H9 (cell line): ENCODE results near the gene ENHO. TPM values are rescaled to one million over a fixed set of nuclear protein-coding genes. Genes with fewer than 3 reads are reported as not detected.

Source experiments
- DNase-seq: peaks from one replicate; pipeline ENCODE4 v3.0.0-alpha.2; 2017
- H2AFZ ChIP-seq: one replicate; pipeline ENCODE4 v1.6.1; 2013; ENCODE audit warnings: mild to moderate bottlenecking, low read length, control low read depth, moderate library complexity
- H2AK5ac ChIP-seq: 2 replicates; pipeline ENCODE4 v1.6.1; 2013; ENCODE audit warnings: low read length, control low read depth, mixed read lengths; ENCODE audit not compliant: insufficient read length
- H2BK120ac ChIP-seq: one replicate; pipeline ENCODE4 v1.6.1; 2013; ENCODE audit warnings: low read depth, mild to moderate bottlenecking, low read length, control low read depth, inconsistent platforms; ENCODE audit not compliant: poor library complexity, severe bottlenecking
- H2BK12ac ChIP-seq: 2 replicates; pipeline ENCODE4 v1.6.1; 2013; ENCODE audit warnings: low read length, control low read depth, mixed read lengths, low read depth; ENCODE audit not compliant: insufficient read length
- H2BK15ac ChIP-seq: 2 replicates; pipeline ENCODE4 v1.6.1; 2013; ENCODE audit warnings: low read depth, low read length, control low read depth
- H2BK20ac ChIP-seq: one replicate; pipeline ENCODE4 v1.6.1; 2013; ENCODE audit warnings: low read depth, mild to moderate bottlenecking, low read length, control low read depth, inconsistent platforms; ENCODE audit not compliant: poor library complexity, severe bottlenecking
- H2BK5ac ChIP-seq: 2 replicates; pipeline ENCODE4 v1.6.1; 2013; ENCODE audit warnings: low read length, control low read depth, mixed read lengths; ENCODE audit not compliant: insufficient read length
- H3K14ac ChIP-seq: 2 replicates; pipeline ENCODE4 v1.6.1; 2013; ENCODE audit warnings: low read length, control low read depth; ENCODE audit not compliant: insufficient read depth
- H3K18ac ChIP-seq: 2 replicates; pipeline ENCODE4 v1.6.1; 2013; ENCODE audit warnings: low read depth, mild to moderate bottlenecking, mixed read lengths, low read length, control low read depth; ENCODE audit not compliant: insufficient read length
- H3K23ac ChIP-seq: 2 replicates; pipeline ENCODE4 v1.6.1; 2013; ENCODE audit warnings: low read length, control low read depth, mixed read lengths, low read depth; ENCODE audit not compliant: insufficient read length
- H3K23me2 ChIP-seq: 2 replicates; pipeline ENCODE4 v1.6.1; 2013; ENCODE audit warnings: low read depth, mild to moderate bottlenecking, mixed read lengths, low read length, control low read depth; ENCODE audit not compliant: insufficient read length, poor library complexity, severe bottlenecking
- H3K27ac ChIP-seq: 2 replicates; pipeline ENCODE4 v1.5.1; 2013; ENCODE audit warnings: low read length, control low read depth, mixed read lengths, low read depth; ENCODE audit not compliant: insufficient read length
- H3K27me3 ChIP-seq: 2 replicates; pipeline ENCODE4 v1.6.1; 2013; ENCODE audit warnings: low read length, control low read depth, inconsistent platforms; ENCODE audit not compliant: insufficient read depth
- H3K4ac ChIP-seq: 2 replicates; pipeline ENCODE4 v1.6.1; 2013; ENCODE audit warnings: low read depth, mild to moderate bottlenecking, control low read depth, inconsistent platforms, low read length, moderate library complexity
- H3K4me1 ChIP-seq: 2 replicates; pipeline ENCODE4 v1.6.1; 2013; ENCODE audit warnings: low read length, control low read depth, inconsistent platforms; ENCODE audit not compliant: insufficient read depth
- H3K4me2 ChIP-seq: 2 replicates; pipeline ENCODE4 v1.6.1; 2013; ENCODE audit warnings: low read length, control low read depth, mixed read lengths; ENCODE audit not compliant: insufficient read length, insufficient read depth
- H3K56ac ChIP-seq: 2 replicates; pipeline ENCODE4 v1.6.1; 2013; ENCODE audit warnings: low read depth, mild to moderate bottlenecking, mixed read lengths, low read length, control low read depth; ENCODE audit not compliant: insufficient read length
- H3K79me1 ChIP-seq: 2 replicates; pipeline ENCODE4 v1.6.1; 2013; ENCODE audit warnings: low read depth, mild to moderate bottlenecking, moderate library complexity, low read length, control low read depth, inconsistent platforms; ENCODE audit not compliant: insufficient read depth, poor library complexity, severe bottlenecking
- H3K79me2 ChIP-seq: 2 replicates; pipeline ENCODE4 v1.6.1; 2013; ENCODE audit warnings: low read length, control low read depth, inconsistent platforms; ENCODE audit not compliant: insufficient read depth
- H3K9ac ChIP-seq: 2 replicates; pipeline ENCODE4 v1.6.1; 2013; ENCODE audit warnings: low read length, control low read depth, mixed read lengths; ENCODE audit not compliant: insufficient read length; ENCODE audit errors: extremely low read depth
- H3K9me3 ChIP-seq: one replicate; pipeline ENCODE4 v1.6.1; 2013; ENCODE audit warnings: low read depth, low read length, inconsistent platforms; ENCODE audit not compliant: control insufficient read depth
- H3T11ph ChIP-seq: one replicate; pipeline ENCODE4 v1.6.1; 2013; ENCODE audit warnings: mild to moderate bottlenecking, low read length, control low read depth, inconsistent platforms
- H4K20me1 ChIP-seq: one replicate; pipeline ENCODE4 v1.6.1; 2013; ENCODE audit not compliant: control insufficient read depth, insufficient read length, insufficient read depth
- H4K5ac ChIP-seq: 2 replicates; pipeline ENCODE4 v1.6.1; 2013; ENCODE audit warnings: low read depth, mild to moderate bottlenecking, mixed read lengths, low read length, control low read depth; ENCODE audit not compliant: insufficient read length
- H4K8ac ChIP-seq: replicated peaks from 2 replicates; pipeline ENCODE4 v1.6.1; 2013; ENCODE audit warnings: low read length, control low read depth, mixed read lengths, low read depth; ENCODE audit not compliant: insufficient read length
- H4K91ac ChIP-seq: 2 replicates; pipeline ENCODE4 v1.6.1; 2013; ENCODE audit warnings: low read depth, mild to moderate bottlenecking, moderate library complexity, mixed read lengths, low read length, control low read depth; ENCODE audit not compliant: insufficient read length
- H3K27ac Mint-ChIP-seq, 3 experiments: 2 replicates in 2 of 3; 3 replicates in 1 of 3; pipeline ENCODE4 v1.8.0; 2020 to 2021; ENCODE audit warnings: mixed read lengths in 3 of 3, mild to moderate bottlenecking in 1 of 3, moderate library complexity in 1 of 3
- H3K27me3 Mint-ChIP-seq: 2 replicates; pipeline ENCODE4 v1.8.0; 2021; ENCODE audit warnings: low read depth, mild to moderate bottlenecking, moderate library complexity, mixed read lengths
- H3K36me3 Mint-ChIP-seq, 3 experiments: 2 replicates in 2 of 3; 3 replicates in 1 of 3; pipeline ENCODE4 v1.8.0; 2020 to 2021; ENCODE audit warnings: low read depth in 3 of 3, mixed read lengths in 3 of 3; ENCODE audit not compliant: insufficient read depth in 1 of 3
- H3K4me1 Mint-ChIP-seq, 2 experiments: 2 replicates each; pipeline ENCODE4 v1.8.0; 2020; ENCODE audit warnings: mixed read lengths in 2 of 2
- H3K4me3 Mint-ChIP-seq, 2 experiments: 2 replicates in 1 of 2; 3 replicates in 1 of 2; pipeline ENCODE4 v1.8.0; 2020 to 2021; ENCODE audit warnings: mild to moderate bottlenecking in 2 of 2, mixed read lengths in 2 of 2, moderate library complexity in 1 of 2
- H3K9me3 Mint-ChIP-seq, 2 experiments: 2 replicates in 1 of 2; 3 replicates in 1 of 2; pipeline ENCODE4 v1.8.0; 2020; ENCODE audit warnings: mild to moderate bottlenecking in 2 of 2, mixed read lengths in 2 of 2, moderate library complexity in 1 of 2
- CTCF ChIP-seq: fragments of 200-600 bp; sonication (generic); conservative IDR thresholded peaks from 3 replicates; pipeline ENCODE4 v1.8.0; 2021; ENCODE audit warnings: antibody characterized with exemption, mild to moderate bottlenecking
- WGBS: extraction: QIAGEN DNeasy Blood & Tissue Kit; methylation state at CpG from one replicate; pipeline ENCODE4 v1.1.7; 2013; ENCODE audit warnings: missing lambda C conversion rate, low lambda C conversion rate, mixed read lengths; ENCODE audit not compliant: insufficient read length; ENCODE audit errors: extremely low coverage; 5-methylcytosine and 5-hydroxymethylcytosine counted together
- total RNA-seq: library from RNA; stranded (reverse); gene quantifications from 2 replicates; pipeline ENCODE4 v1.2.1, GENCODE V29; 2021

ENHO gene
- total RNA-seq, 1 experiment from 2014 or later: 14.5 TPM

GRCh38 chr9:34559624-34560455 is 37.0 kb upstream of the ENHO start:
- Histone ChIP-seq H3T11ph (no peak overlapping the region), H2AFZ (no peak overlapping the region), H3K4me1 (peaks cover 13% of the 10 kb centered on the region; the same call in 1 of the 2 replicates), H3K14ac (peak overlapping the region; percentile 17; the same call in 1 of the 2 replicates), H2BK15ac (no peak overlapping the region), H2BK12ac (no peak overlapping the region), H3K4me2 (no peak overlapping the region), H3K56ac (no peak overlapping the region), H2BK20ac (no peak overlapping the region), H3K27me3 (no peaks in the 10 kb centered on the region), H3K9ac (no peak overlapping the region), H3K9me3 (no peaks in the 10 kb centered on the region), H3K4ac (no peak overlapping the region), H2BK5ac (no peak overlapping the region), H3K23ac (no peak overlapping the region), H4K8ac (no peak overlapping the region), H3K18ac (no peak overlapping the region), H3K27ac (no peak overlapping the region), H4K20me1 (no peaks in the 10 kb centered on the region), H4K91ac (no peak overlapping the region), H3K79me1 (no peaks in the 10 kb centered on the region), H3K23me2 (no peaks in the 10 kb centered on the region), H2BK120ac (no peak overlapping the region), H2AK5ac (no peak overlapping the region), H3K79me2 (no peaks in the 10 kb centered on the region), H4K5ac (no peak overlapping the region)
- no peak for TF ChIP-seq CTCF
- H3K4me3 Mint-ChIP-seq: peak overlapping the region in 1 of 2 experiments; percentile 30; a peak in 2 of 5 replicates
- WGBS: no CpG with 5 or more reads among the region's 21 CpGs
- H3K9me3 Mint-ChIP-seq: peaks cover 0 to 2% of the 10 kb centered on the region in 2 experiments; a peak in 1 of 5 replicates
- no peak for DNase-seq
- H3K27me3 Mint-ChIP-seq: peaks cover 25% of the 10 kb centered on the region
- H3K4me1 Mint-ChIP-seq: peaks cover 33 to 35% of the 10 kb centered on the region in 2 experiments
- peak overlapping the region in 1 of 3 experiments; percentile 17; a peak in 2 of 7 replicates for H3K27ac Mint-ChIP-seq
- no peaks in the 10 kb centered on the region for H3K36me3 Mint-ChIP-seq
